Hepatocyte (in vitro differentiated cells): ENCODE measurements around the gene MEF2B.

ENCODE experiments used
- CTCF ChIP-seq: fragments of 200-600 bp; sonication (generic); IDR thresholded peaks from 2 replicates; pipeline ENCODE4 v1.5.1; 2016; ENCODE audit warnings: antibody characterized with exemption, mild to moderate bottlenecking; ENCODE audit not compliant: poor library complexity
- EZH2phosphoT487 ChIP-seq: fragments of 200-600 bp; sonication (generic); IDR thresholded peaks from one replicate; pipeline ENCODE4 v1.6.1; 2018; ENCODE audit warnings: antibody characterized with exemption, mild to moderate bottlenecking, low read depth, moderate library complexity; ENCODE audit not compliant: unreplicated experiment, severe bottlenecking

GRCh38 chr19:19176950-19177349 lies 6.9 kb upstream of the MEF2B start:
- TF ChIP-seq CTCF (no peak), EZH2phosphoT487 (no peak)
